Measurements from ENCODE around the gene ZPBP2. TPM values are rescaled to one million over a fixed set of nuclear protein-coding genes. Genes with fewer than 3 reads are reported as not detected.

The ZPBP2 gene
- total RNA-seq, 4 donors from 2014 or later = not detected

DNA sequence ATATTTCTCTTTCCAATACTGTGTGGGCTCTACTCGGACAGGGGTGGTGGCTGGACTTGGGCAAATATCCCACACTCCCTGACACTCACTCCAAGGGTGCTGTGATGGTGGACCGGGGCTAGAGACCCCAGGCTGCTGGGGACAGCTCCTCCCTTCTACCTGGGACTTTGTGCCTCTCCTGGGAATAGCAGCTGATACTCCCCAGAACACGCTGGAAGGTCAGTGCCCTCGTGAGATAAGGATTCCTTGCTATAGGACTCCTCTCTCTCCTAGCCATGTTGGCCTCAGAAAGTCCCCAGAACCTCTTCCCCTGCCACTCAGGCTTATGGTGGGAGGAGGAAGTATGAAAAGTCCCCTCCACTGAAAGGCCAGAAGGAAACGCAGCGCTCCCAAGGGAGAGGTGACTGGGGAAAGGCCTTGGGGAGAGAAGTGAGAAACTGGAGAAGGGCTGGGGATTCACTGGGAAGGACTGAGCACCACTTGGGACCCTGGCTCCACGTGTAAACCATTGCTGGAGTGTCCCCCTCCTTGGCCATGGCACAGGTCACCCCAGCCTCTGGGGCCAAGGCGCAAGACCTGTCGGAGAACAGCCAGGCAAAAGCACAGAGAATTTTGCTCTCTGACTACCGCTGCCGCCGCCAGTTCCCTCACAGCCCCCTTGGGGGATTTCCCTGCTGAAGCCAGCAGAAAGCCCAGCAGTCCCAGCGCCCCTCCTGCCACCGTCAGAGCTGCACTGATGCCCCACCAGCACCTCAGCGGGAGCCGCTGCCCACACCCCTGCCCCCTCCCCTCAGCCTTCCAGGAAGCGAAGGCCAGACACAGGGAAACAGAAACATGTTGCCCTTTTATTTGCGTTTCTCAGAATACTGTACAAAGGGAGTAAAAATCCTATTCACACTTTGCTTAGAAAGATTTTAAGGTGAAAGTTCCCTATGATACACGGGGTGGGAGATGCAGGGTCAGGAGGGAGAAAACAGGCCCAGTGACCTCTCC is 52.5 kb downstream of the ZPBP2 start:
- TF ChIP-seq, protein P1, sequence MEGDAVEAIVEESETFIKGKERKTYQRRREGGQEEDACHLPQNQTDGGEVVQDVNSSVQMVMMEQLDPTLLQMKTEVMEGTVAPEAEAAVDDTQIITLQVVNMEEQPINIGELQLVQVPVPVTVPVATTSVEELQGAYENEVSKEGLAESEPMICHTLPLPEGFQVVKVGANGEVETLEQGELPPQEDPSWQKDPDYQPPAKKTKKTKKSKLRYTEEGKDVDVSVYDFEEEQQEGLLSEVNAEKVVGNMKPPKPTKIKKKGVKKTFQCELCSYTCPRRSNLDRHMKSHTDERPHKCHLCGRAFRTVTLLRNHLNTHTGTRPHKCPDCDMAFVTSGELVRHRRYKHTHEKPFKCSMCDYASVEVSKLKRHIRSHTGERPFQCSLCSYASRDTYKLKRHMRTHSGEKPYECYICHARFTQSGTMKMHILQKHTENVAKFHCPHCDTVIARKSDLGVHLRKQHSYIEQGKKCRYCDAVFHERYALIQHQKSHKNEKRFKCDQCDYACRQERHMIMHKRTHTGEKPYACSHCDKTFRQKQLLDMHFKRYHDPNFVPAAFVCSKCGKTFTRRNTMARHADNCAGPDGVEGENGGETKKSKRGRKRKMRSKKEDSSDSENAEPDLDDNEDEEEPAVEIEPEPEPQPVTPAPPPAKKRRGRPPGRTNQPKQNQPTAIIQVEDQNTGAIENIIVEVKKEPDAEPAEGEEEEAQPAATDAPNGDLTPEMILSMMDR (IDR thresholded peaks at IDR 0.05; ENCODE audit: low read depth) = no peak

DNA sequence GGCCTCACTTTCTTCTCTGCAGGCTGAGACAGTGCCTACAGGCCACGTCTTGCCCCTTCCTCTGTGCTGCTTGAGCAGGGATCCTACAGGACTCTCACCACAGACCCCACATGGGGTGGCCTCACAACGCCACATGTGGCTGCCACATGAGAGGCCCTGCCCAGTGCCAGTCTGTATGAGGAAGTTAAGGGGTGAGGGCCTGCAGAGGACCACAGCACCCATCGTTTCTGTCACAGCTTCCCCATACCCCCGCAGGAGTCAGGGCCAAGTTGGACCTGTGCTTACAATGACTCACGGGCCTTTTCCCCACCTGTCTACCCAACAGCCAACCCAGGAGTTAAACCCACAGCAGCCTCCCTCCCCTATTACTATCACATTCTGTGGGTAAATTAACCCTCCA is 53.3 kb downstream of the ZPBP2 start:
- TF ChIP-seq, protein P1 (IDR thresholded peaks at IDR 0.05; ENCODE audit: low read depth) = no peak

DNA sequence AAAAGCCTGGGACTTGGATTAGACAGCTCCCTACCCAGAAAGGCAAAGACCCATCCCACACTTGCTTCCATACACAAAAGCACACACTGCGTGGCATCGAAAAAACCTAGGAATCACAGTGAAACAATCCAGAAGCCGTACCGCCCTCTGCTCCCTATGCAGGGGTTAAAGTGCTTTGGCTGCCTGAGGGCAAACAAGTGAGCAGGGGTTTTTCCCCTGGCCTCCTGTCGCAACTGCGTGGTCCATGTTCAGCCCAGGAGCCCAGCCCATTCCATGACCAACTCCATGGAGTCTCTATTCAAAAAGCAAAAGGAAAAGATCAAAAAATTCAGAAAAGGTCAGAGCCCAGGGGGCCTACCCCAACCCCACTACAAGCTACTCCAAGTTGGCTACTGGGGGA is 54.0 kb downstream of the ZPBP2 start:
- TF ChIP-seq, protein P1 (IDR thresholded peaks at IDR 0.05; ENCODE audit: low read depth) = no peak

DNA sequence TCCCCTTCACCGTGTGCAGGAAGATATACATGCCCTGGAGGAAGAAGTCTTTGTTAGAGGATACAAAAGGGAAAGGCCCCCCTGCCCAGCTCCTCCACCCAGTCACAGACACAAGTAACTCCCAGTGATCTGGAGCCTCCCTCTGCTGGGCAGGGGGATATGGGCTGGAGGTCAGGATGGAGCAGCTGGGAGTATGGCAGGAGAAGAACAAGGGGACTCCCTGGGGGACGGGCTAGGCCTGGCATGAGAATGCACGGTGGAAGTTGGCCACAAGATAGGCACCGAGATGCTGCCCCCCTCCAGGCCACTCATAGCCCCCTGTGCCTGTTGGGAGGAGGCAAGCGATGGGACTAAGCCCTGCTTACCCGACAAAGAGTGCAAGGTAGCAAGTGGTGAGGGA is 55.2 kb downstream of the ZPBP2 start:
- TF ChIP-seq, protein P1 (IDR thresholded peaks at IDR 0.05; ENCODE audit: low read depth) = no peak

DNA sequence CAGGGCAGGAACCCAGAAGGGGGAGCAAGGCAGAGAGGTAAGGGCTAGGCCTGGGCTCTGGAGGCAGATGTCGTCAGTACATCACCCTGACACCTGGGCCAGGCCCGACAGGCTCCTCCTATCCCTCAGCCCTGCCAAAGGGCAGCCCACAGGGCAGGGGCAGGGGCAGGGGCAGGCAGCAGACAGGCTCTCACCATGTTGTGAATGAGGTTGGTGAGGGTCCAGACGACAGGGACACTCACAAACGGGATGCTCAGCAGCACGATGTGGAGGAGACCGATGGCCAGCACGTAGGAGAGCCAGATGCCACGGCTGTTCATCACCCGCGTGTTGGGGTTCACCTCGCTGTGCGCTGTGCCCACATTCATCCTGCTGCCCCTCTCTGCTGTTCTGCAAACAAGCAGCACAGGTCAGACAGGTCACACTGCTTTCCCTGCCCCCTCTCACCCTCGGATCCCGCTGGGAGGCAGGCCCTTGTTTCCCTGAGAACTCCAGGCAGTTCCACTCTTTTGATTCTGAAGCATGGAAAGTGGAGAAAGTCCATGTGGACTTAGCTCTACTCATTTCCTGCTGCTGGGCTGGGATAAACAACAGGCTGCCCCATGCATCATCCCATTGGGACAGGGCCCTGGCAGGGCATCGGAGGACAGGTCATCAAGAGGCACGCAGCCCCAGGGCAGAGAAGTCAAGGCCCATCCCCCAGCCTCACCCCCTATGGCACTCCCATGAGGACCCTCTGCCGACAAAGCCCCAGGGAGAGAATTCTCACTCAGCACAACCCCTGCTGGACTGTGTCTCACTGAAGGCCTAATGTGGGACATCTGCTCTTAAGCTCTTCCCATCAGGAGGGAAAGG is 56.1 kb downstream of the ZPBP2 start:
- TF ChIP-seq, protein P1 (IDR thresholded peaks at IDR 0.05; ENCODE audit: low read depth) = no peak

DNA sequence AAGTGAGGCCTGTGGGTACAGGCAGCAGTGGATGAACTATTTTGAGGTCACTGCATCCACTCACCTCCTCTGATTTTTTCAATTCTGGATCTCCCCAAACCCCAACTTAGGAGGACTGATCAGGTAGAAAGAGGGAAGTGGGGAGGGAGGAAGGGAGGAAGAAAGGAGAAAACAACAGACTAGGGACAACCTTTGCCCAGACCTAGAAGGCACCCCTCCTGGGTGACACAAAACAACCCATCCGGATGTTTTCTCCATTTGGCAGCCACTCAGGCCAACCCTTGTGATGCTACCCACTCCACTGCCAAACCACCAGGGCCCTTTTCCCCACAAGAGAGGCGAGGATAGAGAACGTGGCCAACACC is 56.7 kb downstream of the ZPBP2 start:
- TF ChIP-seq, protein P1 (IDR thresholded peaks at IDR 0.05; ENCODE audit: low read depth) = no peak

All from subcutaneous adipose tissue (tissue), 4 donors.